Stimulated activated naive CD8-positive, alpha-beta T cell treated with anti-CD3 and anti-CD28 coated beads, Interleukin-15, Interleukin-2, amounts not matched to agents 100 U/mL and 50 U/mL, for 24 hours (primary cell): ENCODE data around the gene CD28.

Source experiments
- ATAC-seq: fragments of 150-1000 bp; cut with Tn5 transposase; one replicate; pipeline ENCODE4 v1.10.0; 2021
- DNase-seq: peaks from one replicate; pipeline ENCODE4 v3.0.0; 2021

CD28 gene

DNA sequence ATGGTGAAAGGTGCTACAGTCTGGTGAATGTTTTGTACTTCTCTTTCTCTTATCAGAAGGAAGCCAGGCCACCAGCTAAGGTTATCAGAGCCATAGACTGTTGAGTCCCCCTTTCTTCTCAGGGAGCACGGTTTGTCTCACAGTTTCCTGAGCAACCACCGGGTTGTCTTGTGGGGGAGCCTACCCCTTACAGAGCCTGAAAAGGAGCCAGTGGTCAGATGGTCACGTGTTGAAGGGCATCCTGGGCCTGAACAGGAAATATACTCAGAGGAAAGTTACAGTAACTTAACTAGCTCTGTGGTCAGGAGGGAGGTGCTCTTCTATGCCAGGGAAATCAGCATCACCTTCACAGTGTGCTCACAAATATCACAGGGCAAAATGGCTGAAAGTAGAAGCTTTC lies 11.6 kb downstream of the CD28 start:
- peak; percentile 71 for DNase-seq

DNA sequence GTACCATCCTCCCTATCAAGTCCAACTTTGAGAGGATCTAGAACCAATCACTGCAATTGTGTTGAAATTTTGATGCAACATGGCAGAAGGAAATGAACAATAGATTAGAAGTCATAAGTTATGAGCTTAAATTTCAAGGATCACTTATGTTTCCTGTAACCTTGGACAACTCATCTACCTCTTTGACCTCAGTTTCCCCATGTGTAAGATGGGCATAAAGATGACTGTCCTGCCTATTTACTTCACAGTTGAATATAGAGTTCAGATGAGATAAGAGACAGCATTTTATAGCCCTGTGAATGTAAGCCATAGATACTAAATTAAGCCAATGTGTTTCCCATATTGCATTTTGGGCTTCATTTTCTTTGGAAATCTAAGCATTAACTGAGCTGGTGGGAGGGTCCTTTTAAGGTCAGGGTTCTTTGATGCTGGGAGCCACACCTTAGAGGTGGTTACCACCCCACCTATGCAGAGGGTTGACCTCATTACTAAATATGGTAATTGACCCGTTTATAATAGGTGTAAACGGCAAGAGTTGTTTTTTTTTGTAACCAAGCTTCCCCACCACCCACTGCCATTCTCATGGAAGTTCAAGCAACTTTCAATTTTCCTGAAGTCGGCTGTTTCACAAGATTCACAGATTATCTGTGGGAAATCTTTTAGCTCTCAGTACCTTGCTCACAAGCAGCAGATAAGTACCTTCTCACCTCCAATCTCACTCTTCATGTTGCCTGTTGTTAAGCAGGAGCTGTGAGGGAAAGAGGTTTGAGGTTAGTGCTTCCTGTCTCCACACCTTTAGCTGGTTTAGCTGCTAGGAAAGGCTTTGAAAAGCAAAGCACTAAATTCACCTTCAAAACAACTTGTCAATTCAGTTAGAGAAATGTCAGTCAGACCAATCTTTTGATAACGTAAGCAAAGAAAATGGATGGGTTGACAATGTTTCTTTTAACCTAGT lies 13.3 kb downstream of the CD28 start:
- DNase-seq, result no peak

More for the DNA sequence above, 11.6 kb downstream of the CD28 start:
- ATAC-seq, result peak; percentile 89

DNA sequence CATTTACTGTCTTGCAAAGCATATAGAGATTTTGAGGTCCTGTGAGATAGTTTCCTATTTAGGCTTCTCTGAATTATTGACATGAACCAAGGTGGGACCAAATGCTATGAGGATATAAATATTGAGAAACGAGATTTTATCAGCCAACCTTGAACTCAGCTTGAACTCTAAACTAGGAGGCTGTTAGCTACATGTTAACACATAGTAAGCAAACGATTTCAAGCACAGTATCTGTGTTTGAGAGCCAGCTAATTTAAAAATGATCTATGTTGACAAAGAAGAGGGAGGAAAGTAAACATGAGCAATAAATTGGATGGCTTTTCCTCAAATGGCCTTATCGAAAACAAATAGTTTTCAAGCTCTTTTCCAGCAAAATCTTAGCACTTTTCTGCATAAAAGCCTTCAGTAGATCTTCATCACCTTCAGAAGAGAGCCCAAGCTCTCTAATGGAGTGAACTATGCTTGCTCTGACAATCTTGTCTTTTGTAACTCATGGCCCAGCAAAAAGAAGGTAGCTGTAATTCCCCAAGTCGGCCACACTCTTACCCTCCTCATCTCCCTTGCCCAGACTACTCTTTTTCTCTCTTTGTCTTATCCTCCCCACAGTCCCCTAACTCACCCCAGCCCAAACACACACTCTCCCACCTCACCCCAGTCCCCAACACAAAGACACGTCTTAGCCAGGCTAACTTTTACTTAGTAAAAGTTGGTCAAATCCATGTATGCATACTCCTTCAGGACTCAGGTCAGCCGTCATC lies 14.7 kb downstream of the CD28 start:
- DNase-seq, result no peak
- no peak for ATAC-seq

More for the DNA sequence above, 13.3 kb downstream of the CD28 start:
- ATAC-seq, result no peak

DNA sequence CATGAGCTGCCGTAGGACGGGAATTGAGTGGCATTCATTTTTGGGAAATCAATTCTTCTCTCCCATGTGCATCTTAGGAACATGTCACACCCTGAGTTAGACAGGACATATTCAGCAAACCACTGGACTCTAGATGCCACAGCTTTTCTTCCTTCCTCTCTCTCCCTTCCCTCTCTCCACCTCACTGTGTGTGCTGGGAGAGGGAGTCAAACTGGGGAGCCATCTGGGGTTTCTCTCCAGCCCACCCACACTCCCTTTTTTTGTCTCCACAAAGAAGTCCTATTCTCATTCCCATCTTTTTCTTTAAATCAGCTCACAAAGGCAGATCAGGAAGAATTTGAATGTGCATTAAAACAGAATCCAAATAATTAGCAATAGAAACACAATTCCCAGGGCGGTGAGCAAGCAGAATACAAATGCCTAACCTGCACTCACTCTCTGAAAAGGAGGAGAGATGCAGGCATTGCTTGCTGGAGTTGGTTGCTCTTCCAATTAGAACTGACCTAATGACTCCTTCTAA lies 15.4 kb downstream of the CD28 start:
- ATAC-seq (no peak), DNase-seq (no peak)

DNA sequence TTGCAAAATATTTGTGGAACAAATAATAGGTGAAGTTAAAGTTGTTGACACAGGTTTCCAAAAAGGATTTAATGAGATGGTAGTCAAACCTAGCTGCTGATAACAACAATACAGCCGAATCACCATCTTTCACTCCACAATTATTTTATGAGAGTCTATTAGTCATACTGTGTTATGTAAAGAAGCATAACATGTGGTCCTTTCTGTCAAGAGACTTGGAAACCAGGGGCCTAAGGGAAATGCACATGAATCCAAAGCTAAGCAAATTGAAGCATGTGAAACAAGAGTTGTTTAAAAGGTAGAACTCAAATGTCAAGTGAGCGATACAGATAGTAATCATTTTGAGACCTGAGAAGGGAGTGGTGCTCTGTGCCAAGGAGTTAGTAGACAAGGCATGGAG lies 16.0 kb downstream of the CD28 start:
- ATAC-seq (peak; percentile 30), DNase-seq (no peak)

DNA sequence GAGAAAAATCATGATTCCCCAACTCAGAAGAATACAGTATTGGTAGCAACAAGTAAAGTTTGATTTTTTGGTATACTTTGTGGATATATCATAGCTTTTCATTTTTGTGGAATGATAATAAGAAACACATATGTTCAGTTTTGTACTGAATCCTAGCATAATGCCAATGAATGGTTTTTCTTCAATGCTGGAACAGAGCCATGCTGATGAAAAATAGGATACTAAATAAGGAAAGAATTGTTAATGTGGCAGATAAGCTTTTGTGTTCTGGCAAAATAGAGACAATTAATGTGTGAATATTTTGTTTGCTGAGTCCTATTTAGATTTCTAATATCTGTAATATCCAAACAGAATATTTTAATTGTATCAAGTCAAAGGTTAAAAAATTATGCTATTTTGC lies 21.9 kb downstream of the CD28 start:
- DNase-seq, result no peak
- no peak for ATAC-seq

DNA sequence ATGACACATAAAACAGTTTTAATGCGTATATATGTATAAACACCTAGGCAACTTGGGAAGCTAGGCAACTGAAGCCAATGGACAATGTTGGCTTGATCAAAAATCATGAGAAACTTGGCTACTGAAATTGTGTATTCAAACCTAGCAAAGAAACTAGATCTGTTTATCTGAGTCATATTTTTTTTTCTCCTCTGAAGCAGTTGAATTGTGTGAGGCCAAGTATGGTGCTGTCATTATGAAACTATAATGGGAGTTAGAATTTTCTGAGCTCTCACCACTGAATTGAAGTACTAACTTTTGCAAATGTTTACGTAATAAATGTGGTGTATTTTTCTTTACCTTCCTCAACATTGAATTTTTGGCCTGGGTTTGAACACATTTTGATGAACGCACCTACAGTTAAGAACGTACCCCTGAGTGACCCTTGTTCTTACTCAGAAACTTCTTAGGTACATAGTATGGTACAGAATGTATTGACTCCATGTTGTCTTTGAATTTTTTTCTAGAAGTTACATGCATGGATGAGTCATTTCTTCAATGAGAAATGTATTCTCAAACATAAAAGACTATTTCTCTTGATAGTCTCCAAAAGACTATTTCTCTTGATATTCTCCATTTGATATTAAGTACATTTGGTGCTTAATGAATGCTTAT lies 23.8 kb downstream of the CD28 start:
- ATAC-seq, result peak; percentile 53

DNA sequence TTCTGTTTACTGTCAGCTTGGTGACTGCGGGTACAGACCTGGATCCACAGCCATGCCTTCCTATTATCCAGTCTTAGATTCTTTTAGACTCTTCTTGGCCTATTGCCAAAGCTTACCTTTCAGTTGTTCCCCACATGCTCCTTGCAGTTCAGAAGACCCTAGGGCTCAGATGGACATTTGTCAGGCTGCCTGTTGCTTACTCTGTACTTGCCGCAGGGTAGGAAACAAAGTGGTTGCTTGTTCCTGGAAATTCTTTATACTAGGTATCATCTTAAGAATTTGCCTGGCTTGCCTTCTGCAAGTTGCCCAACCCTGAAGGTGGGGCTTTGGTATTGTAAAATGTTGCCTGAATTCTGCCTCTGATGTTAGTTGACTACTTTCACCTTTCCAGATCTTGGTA lies 24.4 kb downstream of the CD28 start:
- ATAC-seq (no peak), DNase-seq (no peak)

More for the DNA sequence above, 23.8 kb downstream of the CD28 start:
- DNase-seq, result no peak

DNA sequence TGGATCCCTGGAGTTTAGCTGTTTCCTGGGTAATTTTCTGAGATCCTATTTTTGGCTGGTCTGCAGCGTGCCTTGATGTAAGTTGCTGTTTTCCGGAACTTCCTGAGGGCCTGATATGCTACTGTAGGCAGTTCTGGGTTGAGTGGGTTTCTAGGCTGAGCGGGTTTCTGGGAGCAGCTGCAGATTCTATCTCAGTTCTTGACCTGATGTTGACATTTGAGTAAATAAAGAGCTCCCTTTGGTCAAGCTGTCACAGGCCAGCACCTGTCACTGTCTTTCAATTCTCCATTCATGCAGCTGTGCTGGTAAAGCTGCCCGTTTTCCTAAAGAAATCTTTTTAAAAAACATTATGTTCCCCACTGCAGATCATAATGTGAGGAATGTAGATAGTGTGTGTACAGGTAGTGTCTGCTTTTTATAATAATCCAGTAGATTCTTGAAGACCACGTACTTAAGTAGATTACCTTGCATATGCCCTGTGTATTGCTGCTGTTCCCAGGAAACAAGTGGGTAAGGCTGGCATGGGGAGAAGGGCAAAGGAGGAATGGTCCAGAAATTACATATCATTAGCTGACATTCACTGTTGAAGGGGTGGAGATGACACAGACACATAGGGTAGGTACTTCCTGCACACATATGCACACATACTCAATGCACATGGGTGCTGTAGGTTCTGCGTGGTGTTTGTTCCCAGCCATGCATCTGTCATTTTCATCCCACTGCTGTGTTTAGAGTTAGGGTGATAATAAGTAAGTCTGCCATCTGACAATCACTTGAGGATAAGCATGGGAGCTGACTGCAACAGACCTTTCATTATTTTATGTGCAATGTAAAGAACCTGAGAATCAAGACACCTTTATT lies 25.9 kb downstream of the CD28 start:
- ATAC-seq, result no peak

DNA sequence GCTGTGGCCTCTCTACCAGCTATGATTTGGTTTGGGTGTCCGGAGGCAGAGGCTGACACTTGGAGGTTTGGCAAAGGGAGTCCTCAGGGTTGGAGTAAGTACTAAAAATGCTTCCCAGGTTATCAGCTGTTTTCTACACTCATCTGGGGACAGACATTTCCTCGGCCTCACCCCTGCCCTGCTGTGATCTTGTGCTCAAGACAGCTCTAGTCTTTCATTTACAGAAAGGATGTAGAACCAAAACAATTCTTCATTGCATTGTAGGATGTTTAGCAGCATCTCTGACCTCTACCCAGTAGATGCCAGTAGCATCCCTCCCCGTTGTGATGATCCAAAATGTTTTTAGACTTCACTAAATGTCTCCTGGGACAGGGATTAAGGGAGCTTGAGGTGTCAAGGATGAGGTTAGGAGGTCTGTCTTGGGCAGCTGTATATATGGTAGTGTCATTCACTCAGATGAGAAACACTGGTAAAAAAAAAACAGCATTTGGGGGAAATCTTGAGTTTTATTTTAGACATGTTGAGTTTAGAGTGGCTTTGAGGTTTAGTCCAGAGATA lies 26.6 kb downstream of the CD28 start:
- DNase-seq (no peak), ATAC-seq (no peak)

More for the DNA sequence above, 25.9 kb downstream of the CD28 start:
- no peak for DNase-seq

DNA sequence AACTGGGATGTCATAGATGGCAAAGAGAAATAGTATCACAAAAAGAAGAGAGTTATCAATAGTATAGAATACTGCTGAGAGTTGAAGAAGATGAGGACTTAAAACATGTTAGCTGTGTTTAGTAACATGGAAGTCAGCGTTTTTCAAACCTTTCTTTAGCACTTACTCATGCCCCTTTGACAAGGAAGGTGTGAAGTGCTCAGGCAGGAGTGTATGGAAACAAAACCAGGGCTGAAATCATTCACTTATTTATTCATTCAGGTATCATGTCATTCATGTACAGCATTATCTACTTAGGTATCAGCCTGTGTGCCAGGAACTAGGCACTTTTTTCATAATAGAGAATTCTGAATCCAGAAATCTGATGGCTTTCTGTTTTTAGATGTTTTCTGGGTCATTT lies 27.2 kb downstream of the CD28 start:
- no peak for DNase-seq
- ATAC-seq, result peak; percentile 56

DNA sequence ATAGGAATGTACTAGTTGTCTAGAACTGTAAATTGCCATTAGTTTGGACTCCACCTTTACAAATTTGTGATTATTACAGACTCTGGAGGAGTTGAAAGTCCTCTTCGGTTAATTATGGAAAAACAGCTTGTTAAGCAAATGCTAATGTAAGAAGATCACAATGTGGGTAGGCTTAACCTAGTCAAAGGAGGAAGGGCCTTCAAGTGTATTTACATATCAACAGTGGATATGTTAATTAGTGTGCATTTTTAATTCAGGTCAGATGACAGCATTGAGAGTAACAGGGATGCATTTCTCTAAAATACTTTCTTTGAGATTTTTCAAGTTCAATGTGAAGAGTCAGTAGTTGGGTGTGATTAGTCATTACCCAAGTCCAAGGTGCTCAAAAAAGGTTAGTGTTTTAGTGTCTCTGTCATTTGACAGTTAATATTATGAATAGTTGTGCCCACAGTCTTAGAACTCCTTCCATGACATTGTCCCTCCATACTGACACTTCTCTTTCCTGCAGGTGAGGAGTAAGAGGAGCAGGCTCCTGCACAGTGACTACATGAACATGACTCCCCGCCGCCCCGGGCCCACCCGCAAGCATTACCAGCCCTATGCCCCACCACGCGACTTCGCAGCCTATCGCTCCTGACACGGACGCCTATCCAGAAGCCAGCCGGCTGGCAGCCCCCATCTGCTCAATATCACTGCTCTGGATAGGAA lies 28.0 kb downstream of the CD28 start:
- ATAC-seq (peak; percentile 53), DNase-seq (no peak)

DNA sequence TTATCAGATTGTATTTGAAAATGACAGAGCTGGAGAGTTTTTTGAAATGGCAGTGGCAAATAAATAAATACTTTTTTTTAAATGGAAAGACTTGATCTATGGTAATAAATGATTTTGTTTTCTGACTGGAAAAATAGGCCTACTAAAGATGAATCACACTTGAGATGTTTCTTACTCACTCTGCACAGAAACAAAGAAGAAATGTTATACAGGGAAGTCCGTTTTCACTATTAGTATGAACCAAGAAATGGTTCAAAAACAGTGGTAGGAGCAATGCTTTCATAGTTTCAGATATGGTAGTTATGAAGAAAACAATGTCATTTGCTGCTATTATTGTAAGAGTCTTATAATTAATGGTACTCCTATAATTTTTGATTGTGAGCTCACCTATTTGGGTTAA lies 30.9 kb downstream of the CD28 start:
- ATAC-seq, result peak; percentile 29
- DNase-seq, result no peak

DNA sequence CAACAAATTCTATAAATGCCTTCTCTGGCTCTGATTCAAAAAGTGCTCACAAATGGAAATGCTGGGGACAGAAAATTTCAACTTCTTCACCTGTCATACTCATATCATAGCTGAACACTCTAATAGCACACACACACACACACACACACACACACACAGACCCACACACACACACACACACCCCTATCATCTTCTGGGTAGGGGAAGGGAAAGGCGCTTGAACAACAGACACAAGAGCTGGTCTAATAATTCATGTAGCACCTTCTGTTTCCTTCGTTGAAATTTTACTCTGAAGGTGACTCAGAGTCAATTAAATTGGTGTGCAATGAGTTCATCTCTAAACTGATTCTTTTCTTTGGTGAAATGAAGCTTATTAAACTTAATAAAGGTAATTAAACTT lies 32.9 kb downstream of the CD28 start:
- ATAC-seq (peak; percentile 25), DNase-seq (no peak)

DNA sequence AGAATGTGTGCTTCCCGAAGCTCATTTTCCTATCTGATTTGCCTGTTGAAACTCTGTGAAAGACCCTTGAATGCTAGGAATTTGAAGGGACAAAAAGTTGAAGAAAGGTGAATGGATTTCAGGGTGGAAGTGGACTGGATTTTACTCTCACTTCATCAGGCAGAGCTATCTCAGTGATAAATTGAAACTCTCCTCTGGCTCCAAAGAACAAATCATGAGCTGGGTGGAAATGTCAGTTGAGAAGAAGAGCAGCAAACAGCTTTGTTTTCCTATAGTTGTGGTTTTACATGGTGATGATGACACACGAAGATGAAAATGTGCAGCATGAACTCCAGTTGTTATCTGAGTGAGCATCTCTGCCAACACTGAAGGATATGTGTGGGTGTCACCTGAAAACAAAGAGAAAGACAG lies 34.4 kb downstream of the CD28 start:
- DNase-seq (no peak), ATAC-seq (peak; percentile 73)

DNA sequence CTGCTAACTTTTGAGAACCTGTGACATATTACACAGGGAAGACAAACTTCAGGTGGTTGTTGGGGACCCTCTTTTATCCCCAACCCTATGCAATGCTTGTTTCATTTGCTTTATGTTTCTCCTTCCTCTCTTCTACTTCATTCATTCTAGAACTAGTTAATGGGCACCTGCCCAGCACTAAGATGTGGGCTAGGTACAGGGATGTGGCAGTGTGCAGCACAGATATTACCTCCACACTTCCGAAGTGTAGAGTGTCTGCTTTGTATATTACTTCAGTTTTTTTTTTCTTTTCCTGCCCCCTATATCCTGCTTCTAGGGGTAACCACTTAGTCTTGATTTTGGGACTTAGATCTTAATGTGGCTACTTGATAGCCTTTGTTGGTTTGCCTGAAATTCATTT lies 35.1 kb downstream of the CD28 start:
- ATAC-seq (no peak), DNase-seq (no peak)

DNA sequence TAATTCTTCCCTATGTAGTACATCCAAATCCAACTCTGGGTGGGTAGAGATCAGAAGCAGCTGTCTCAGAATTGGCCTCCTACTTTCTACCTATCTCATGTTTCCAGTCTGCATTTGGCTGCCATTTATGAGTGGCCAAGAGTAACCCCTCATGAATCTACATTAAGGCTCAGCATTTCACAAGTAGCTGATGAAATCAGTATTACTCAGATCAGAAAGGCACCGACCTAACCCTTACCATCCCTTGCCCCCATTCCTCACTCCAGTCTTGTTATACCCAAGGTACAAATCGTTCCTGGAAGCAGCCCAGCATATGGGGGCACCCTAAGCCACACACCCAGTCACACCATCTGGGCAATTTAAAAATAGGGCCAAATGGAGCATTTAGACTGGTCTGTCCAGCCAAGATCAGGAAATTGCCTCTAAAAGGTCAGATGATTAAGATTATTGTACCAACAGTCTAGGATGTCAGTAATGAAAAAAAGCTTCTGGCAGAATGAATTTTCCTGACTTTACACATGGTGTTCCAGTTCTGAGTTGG lies 37.1 kb downstream of the CD28 start:
- no peak for DNase-seq
- no peak for ATAC-seq

DNA sequence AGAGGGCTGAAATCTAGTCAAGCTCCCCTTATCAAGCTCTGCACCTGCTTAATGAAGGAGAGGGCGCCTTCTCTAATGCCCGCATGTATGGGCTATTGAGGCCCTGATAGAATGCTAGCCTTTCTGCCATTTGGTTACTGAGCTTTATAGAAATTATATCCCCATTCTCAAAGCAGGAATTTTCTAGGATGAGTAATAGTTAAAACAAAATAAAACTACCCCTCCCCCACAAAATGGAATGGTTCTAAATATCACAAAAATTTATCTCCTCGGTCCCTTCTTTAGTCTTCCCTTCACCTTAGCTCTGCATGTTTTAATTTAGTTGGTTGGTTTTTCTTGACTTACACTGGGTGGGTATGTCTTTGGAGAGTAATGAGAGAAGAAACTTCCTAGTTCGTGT lies 37.7 kb downstream of the CD28 start:
- ATAC-seq, result no peak
- DNase-seq, result no peak

DNA sequence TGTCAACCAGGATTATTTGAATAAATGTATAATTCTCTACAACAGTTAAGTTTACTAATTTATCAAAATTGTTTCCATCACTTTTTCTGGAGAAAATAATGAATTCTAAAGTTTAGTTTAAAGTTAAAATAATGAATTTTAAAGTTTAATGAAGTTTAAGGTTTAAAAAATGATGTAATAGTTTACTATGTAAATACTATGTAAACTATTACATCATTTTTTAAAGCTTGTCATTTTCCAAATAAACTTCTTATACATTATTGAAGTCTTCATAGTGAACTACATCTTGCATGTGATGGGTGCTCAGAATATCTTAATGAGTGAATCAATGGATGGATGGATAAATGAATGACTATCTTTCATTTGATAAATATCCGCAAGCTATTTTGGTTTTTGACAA lies 38.8 kb downstream of the CD28 start:
- ATAC-seq, result no peak
- no peak for DNase-seq
